HG02759 (cell line): ENCODE measurements around the gene BCR.

Experiments
- ATAC-seq: cut with Tn5 transposase; IDR thresholded peaks from one replicate; pipeline ENCODE4 v1.9.1; 2021; ENCODE audit warnings: mild to moderate bottlenecking, moderate library complexity; ENCODE audit not compliant: unreplicated experiment

The BCR gene

GRCh38 chr22:23227380-23227779 is 47.1 kb downstream of the BCR start:
- no peak for ATAC-seq

- ATAC-seq = no peak
These were observed 48.2 kb downstream of the BCR start for GRCh38 chr22:23228503-23228902.

- no peak for ATAC-seq
These were observed 49.3 kb downstream of the BCR start for GRCh38 chr22:23229646-23230045.

- ATAC-seq = no peak
These were observed 50.2 kb downstream of the BCR start for GRCh38 chr22:23230348-23231068.

DNA sequence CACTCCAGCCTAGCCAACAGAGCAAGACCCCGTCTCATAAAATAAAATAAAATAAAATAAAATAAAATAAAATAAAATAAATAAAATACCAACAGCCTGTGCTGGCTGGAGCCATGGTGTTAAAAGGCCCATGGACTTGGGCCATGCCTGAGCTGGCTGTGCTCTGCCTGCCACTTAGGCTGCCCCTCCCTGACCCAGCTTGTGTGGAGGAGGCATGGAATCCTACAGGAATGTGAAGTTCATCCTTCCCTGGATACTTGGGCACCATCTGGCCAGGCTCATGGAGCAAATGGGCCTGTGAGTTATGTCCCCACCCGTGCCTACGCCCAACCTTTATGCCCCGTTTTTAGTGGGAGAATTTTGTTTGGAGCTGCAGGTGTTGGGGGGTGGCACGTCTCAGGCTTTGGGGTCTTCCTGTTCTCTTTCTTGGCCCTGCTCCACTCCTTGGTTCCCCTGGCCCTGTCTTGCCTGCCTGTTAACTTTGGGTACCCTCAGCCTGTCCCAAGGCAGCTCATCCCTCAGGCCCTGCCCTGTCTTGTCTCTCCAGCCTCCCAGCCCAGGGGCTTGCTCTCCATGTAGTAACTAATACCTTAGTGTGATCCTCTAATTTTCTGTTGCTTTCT is 51.3 kb downstream of the BCR start:
- ATAC-seq = no peak

DNA sequence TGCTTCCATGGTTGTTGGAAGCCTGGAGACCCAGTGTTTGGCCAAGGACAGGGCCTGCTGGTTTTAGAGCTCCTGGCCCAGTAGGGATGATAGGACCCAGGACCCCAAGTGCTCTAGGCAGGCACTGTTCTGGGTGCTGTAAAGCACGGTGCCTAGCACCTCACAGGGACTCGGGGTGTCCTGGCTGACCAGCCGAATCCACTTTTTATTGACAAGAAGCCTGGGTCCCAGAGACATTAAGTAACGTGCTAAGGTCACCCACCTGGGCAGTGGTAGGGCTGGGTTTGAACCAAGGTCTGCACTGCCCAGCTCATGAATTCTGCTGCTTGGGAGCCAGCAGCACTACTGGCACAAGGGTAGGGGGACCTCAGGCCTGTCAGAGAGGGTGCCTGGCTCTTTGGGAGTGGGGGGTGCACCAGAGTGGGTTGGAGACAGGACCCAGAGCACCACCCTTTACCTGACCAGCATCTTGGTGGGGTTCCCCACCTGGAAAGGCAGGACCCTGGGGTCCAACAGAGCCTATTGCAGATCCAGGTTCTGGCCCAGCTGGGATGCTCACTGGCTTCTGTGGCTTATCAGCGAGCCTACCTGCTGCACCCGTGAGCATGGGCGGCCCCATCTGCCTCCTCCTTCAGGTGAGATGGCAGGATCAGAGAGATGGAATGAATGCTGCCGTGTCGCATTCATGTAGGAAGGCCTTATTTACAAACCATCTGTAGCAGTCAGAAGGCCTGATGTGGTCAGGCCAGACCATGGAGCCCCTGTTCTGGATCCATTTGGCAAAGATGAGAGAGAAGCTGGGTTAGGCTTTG is 52.0 kb downstream of the BCR start:
- ATAC-seq = no peak

- ATAC-seq = no peak
These were observed 52.8 kb downstream of the BCR start for GRCh38 chr22:23233084-23233531.

DNA sequence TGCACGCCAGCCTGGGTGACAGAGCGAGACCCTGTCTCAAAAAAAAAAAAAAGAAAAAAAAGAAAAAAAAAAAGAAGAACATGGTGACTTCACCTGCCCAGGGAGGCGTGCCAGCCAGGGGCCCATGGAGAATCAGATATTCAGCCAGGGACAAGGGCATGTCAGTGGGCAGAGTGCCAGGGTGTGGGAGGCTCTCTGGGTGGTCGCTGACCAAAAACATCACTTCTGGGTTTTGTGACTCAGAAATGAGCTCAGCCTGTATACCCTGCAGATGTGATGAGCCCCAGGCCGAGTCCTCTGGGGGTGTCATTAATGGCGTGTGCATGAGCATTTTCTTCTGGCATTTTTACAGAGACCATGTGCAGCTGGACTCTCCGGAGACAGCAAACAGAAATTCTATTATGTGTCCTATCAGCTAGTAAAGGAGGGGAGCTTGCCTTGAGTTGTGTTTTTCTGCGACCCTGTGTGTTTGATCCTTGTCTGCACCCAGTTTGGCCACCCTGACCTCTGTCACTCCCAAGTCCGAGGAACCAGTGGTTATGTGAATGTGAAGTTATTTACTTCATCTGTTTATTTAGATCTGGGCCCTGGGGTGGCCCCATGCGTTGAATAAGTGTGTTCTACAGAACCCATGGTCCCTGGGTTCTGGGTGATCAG is 53.6 kb downstream of the BCR start:
- ATAC-seq = no peak

- no peak for ATAC-seq
These were observed 54.3 kb downstream of the BCR start for GRCh38 chr22:23234409-23235161.

- ATAC-seq = no peak
These were observed 55.1 kb downstream of the BCR start for GRCh38 chr22:23235425-23235824.

DNA sequence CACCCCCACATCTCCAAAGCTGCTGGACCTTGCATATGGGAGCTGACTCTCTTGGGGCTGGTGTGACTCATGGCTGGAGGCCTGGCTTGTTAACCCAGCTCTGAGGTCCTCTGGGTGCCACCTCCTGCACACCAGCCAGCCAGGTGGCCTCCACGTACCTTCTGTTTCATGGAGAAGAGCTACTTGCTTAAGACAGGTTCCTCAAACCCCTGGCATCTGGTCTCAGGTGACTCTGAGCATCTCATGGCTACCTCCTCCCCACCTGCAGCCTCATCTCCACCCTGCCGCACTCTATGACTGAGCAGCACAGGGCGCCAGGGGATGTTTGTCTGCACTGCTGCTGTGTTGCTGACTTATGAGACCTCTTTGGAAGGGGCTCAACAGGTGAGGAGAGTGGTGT is 55.7 kb downstream of the BCR start:
- ATAC-seq = no peak

DNA sequence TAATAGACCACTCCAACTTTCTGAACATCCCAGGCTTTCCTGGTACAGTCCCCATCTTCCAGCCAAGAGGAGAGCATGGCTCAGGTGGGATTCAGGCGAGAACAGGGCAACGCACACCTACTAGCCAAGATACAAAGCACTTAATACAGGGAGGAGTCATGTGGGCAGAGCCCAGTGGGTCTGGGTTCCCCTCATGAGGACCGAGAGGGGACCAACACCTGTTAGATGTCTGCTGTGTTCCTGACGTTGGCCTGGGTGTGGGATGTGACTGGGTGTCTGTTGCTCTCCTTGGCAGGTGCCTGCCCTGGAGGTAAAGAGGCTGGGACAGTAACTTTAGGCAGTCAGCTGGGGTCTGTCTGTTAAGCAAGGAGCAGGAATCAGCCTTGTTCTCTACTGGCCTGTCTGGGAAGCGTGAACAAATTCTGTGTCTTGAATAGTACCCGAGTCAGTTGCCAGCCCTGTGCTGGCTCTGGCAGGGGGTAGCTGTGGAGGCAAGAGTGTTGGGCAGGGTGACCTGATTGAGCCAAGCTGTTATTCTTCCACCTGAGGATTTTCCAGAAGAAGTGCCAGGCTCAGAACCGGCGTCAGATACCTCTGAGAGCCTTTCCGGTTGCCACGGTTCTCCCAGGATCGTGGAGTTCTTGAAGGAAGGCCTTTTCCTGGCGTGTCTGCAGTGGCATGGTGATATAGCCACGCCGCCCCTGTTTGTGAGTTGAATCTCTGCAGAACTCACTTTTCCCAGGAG is 56.3 kb downstream of the BCR start:
- no peak for ATAC-seq

DNA sequence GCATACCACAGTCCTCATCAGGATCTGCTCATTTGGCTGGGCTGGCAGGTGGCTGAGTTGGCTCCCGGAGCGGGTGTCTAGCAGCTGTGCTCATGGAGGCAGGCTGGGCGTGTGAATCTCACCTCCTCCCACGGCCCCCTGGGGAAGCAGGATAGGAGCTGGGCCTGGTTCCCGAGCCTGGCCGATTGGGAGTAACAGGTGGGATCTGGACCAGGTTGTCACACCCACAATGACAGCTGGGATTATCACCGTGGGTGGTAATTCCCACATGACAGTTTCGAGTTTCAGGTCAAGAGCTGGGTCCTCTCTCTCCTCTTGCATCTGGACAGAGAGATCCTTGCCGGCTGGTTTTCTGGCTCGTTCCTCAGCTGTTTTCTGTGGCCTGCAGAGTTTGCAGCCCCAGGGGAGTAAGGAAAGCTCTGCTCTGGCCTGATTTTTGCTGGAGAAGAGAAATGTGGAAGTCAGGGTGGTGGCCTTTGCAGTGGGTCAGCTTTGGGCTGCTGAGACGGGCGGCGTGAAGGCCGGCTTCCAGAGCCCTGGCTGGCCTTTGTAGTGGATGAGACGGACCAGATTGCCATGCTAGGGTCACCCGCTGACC is 57.0 kb downstream of the BCR start:
- no peak for ATAC-seq

- ATAC-seq = no peak
These were observed 57.5 kb downstream of the BCR start for GRCh38 chr22:23237841-23238240.

GRCh38 chr22:23238707-23239106 is 58.4 kb downstream of the BCR start:
- no peak for ATAC-seq

GRCh38 chr22:23239429-23239828 is 59.1 kb downstream of the BCR start:
- no peak for ATAC-seq

DNA sequence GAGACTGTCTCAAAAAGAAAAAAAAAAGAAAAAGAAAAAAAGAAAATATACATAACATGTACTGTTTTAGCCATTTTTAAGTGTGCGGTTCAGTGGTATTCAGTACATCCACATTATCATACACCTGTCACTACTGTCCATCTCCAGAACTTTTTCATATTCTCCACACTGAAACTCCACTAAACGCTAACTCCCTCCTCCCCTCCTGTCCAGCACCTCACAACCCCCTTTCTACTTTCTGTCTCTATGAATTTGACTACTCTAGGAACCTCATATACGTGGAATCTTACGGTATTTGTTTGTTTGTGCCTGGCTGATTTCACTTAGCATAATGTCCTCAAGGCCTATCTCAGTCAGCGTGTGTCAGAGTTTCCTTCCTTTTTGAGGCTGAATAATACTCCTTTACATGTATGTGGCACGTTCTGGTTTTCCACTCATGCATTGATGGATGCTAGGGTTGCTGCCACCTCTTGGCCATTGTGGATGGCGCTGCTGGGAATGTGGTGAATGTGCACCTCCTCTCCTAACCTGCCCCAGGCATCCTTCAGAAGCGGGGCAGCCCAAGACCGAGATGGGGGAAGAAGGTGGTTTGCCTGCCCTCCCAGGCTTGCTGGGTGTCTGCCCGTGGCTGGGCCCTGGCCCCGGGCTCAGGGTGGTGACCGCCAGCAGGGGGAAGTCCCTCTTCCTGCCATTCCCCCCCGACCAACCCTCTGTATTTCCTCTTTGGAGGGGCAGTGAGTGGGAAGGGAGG is 60.5 kb downstream of the BCR start:
- no peak for ATAC-seq

GRCh38 chr22:23241562-23242472 is 61.5 kb downstream of the BCR start:
- no peak for ATAC-seq
